K562 (cell line): ENCODE measurements around the gene PGM2. TPM values are rescaled to one million over a fixed set of nuclear protein-coding genes. Genes with fewer than 3 reads are reported as not detected.
A peak's percentile ranks its signal among the peaks of the same experiment; 100 is the strongest.

ENCODE experiments used
- ATAC-seq: fragments of 200-7000 bp; cut with Tn5 transposase; 3 replicates; pipeline ENCODE4 v1.9.1; 2020; ENCODE audit warnings: moderate library complexity
- BruUV-seq: library from RNA; stranded (reverse); fragments of 400-500 nt; replicated peaks from 2 replicates; lab custom pipeline; 2021; lab: Mats Ljungman, UMichigan
- CTCF ChIA-PET: fragments of 300-600 bp; formaldehyde crosslinking; extraction: SDS; loops from one replicate; lab custom pipeline; 2021; ENCODE audit warnings: low intra/inter-chr PET ratio; lab: Yijun Ruan, JAX
- POLR2A ChIA-PET: fragments of 300-600, 350-650 bp; sonication (Branson Sonifier 250); formaldehyde crosslinking; extraction: SDS; loops from one replicate; lab custom pipeline; 2021; ENCODE audit warnings: antibody characterized with exemption, inconsistent platforms; lab: Yijun Ruan, JAX
- DNase-seq, 4 experiments: peaks; one replicate each; pipeline versions ENCODE4 v3.0.0 to v3.0.0-alpha.2; 2011 to 2018; ENCODE audit warnings: low spot score in 3 of 4, mixed read lengths in 3 of 4; ENCODE audit errors: extremely low read depth in 1 of 4
- FAIRE-seq: peaks from 2 replicates; lab custom pipeline; 2011; peaks lifted over from hg19 to GRCh38; lab: Jason Lieb, UNC
- H2AFZ ChIP-seq: 2 replicates; pipeline ENCODE4 v1.6.0; 2011; ENCODE audit warnings: low read depth, low read length, control low read depth, inconsistent platforms
- H3K27ac ChIP-seq: fragments of 200-600 bp; 3 replicates; pipeline ENCODE4 v1.8.0; 2011; ENCODE audit warnings: low read depth, mild to moderate bottlenecking, control low read depth, inconsistent platforms, low read length, moderate library complexity, mixed read lengths; ENCODE audit errors: extremely low read depth
- H3K27me3 ChIP-seq, 2 experiments: fragments of 300-600 bp in 1 of 2; 2 replicates in 1 of 2; 3 replicates in 1 of 2; pipeline versions ENCODE4 v1.6.0 to v1.8.0; 2011; ENCODE audit warnings: inconsistent platforms in 2 of 2, low read length in 2 of 2, mild to moderate bottlenecking in 1 of 2, mixed read lengths in 1 of 2, moderate library complexity in 1 of 2; ENCODE audit not compliant: control insufficient read depth in 2 of 2, insufficient read depth in 2 of 2
- H3K36me3 ChIP-seq: fragments of 300-600 bp; 3 replicates; pipeline ENCODE4 v1.8.0; 2011; ENCODE audit warnings: mild to moderate bottlenecking, low read length, inconsistent platforms; ENCODE audit not compliant: control insufficient read depth, insufficient read depth
- H3K4me1 ChIP-seq, 2 experiments: fragments of 200-600 bp in 1 of 2; replicated peaks in 1 of 2; 2 replicates in 1 of 2; 3 replicates in 1 of 2; pipeline versions ENCODE4 v1.5.1 to v1.8.0; 2011; ENCODE audit warnings: inconsistent platforms in 2 of 2, low read length in 2 of 2, mild to moderate bottlenecking in 1 of 2, mixed read lengths in 1 of 2, moderate library complexity in 1 of 2; ENCODE audit not compliant: control insufficient read depth in 2 of 2, insufficient read depth in 2 of 2
- H3K4me2 ChIP-seq: 2 replicates; pipeline ENCODE4 v1.6.1; 2011; ENCODE audit warnings: low read length, control low read depth, inconsistent platforms, mixed read lengths; ENCODE audit not compliant: insufficient read depth
- H3K4me3 ChIP-seq: fragments of 200-600 bp; sonication (generic), shearing (Covaris generic); 2 replicates; pipeline ENCODE4 v1.5.1; 2016; ENCODE audit warnings: control low read depth, inconsistent platforms
- H3K79me2 ChIP-seq: fragments of 200-600 bp; 3 replicates; pipeline ENCODE4 v1.8.0; 2011; ENCODE audit warnings: low read length, inconsistent platforms; ENCODE audit not compliant: control insufficient read depth, insufficient read depth
- H3K9ac ChIP-seq, 2 experiments: 2 replicates each; pipeline versions ENCODE4 v1.6.0 to v1.6.1; 2011; ENCODE audit warnings: low read depth in 2 of 2, low read length in 2 of 2, control low read depth in 1 of 2, inconsistent platforms in 1 of 2, mild to moderate bottlenecking in 1 of 2, mixed read lengths in 1 of 2; ENCODE audit not compliant: insufficient read depth in 1 of 2
- H3K9me1 ChIP-seq: one replicate; pipeline ENCODE4 v1.6.0; 2011; ENCODE audit warnings: inconsistent platforms, mild to moderate bottlenecking, low read length, moderate library complexity; ENCODE audit not compliant: control insufficient read depth, insufficient read depth
- H3K9me3 ChIP-seq: replicated peaks from 2 replicates; pipeline ENCODE4 v1.5.1; 2011; ENCODE audit warnings: low read depth, low read length, inconsistent platforms; ENCODE audit not compliant: control insufficient read depth, insufficient read depth
- H4K20me1 ChIP-seq: replicated peaks from 2 replicates; pipeline ENCODE4 v1.6.1; 2011; ENCODE audit warnings: low read length, inconsistent platforms, mixed read lengths; ENCODE audit not compliant: control insufficient read depth, insufficient read depth
- SPI1 ChIP-seq: IDR thresholded peaks from 2 replicates; pipeline ENCODE4 v1.6.1; 2011; ENCODE audit warnings: low read depth, low read length, control low read depth, borderline replicate concordance
- YY1 ChIP-seq, 3 experiments: IDR thresholded peaks; 2 replicates each; pipeline ENCODE4 v1.6.1; 2011; ENCODE audit warnings: low read length in 2 of 3, mild to moderate bottlenecking in 2 of 3, moderate library complexity in 2 of 3, borderline replicate concordance in 1 of 3, control low read depth in 1 of 3, low read depth in 1 of 3; ENCODE audit not compliant: insufficient read depth in 3 of 3, insufficient replicate concordance in 2 of 3, control insufficient read depth in 1 of 3, insufficient read length in 1 of 3; ENCODE audit errors: extremely low read depth in 1 of 3
- WGBS: fragments of 100-300 bp; shearing (Covaris generic); methylation state at CpG from one replicate; pipeline ENCODE4 v1.1.6; 2016; ENCODE audit warnings: low coverage, mixed read lengths; ENCODE audit not compliant: insufficient coverage; ENCODE audit errors: missing lambda C conversion rate; 5-methylcytosine and 5-hydroxymethylcytosine counted together
- in situ Hi-C: fragments of 300-500 bp; cut with MboI; formaldehyde crosslinking; loops from 4 replicates; pipeline ENCODE4 v1.15.0; 2018; ENCODE audit warnings: inconsistent platforms, mixed read lengths
- intact Hi-C: fragments of 100-400 bp; cut with micrococcal nuclease; formaldehyde crosslinking; loops from 2 replicates; pipeline ENCODE4 v1.14.2; 2022
- polyA plus RNA-seq, 8 experiments: library from polyadenylated mRNA; depleted of rRNA in 4 of 8; stranded (reverse) in 5 of 8; unstranded in 3 of 8; fragments of >200 nt; fragmentation: Nextera tagmentation in 2 of 8; fragmentation: Illumina TruSeq in 1 of 8; extraction: Ambion mirVana in 2 of 8; extraction: Trizol in 1 of 8; gene quantifications; 2 replicates each; pipeline versions ENCODE4 v1.2.1 to v1.2.3, GENCODE V29; 2011 to 2014; ENCODE audit warnings: inconsistent platforms in 1 of 8, missing spikeins in 1 of 8
- total RNA-seq, 7 experiments: library from RNA; depleted of rRNA in 6 of 7; stranded (reverse); fragments of >200 nt in 6 of 7; fragmentation: Illumina TruSeq in 2 of 7; extraction: Trizol in 2 of 7; gene quantifications; 2 replicates each; pipeline versions ENCODE4 v1.2.1 to v1.2.3, GENCODE V29; 2011 to 2021; ENCODE audit warnings: low replicate concordance in 1 of 7
- TF ChIP-seq, protein P1 (sequence below): fragments of 250-450 bp; sonication (Bioruptor Pico); IDR thresholded peaks from 2 replicates; pipeline ENCODE4 v1.5.1; 2021; ENCODE audit warnings: mild to moderate bottlenecking

The PGM2 gene
- total and polyA plus RNA-seq, 9 of the 15 experiments (the other 6 are each of a cell fraction or from before 2014, with no cell fraction given): 15.2 to 77.3 (median 51.4) TPM

DNA sequence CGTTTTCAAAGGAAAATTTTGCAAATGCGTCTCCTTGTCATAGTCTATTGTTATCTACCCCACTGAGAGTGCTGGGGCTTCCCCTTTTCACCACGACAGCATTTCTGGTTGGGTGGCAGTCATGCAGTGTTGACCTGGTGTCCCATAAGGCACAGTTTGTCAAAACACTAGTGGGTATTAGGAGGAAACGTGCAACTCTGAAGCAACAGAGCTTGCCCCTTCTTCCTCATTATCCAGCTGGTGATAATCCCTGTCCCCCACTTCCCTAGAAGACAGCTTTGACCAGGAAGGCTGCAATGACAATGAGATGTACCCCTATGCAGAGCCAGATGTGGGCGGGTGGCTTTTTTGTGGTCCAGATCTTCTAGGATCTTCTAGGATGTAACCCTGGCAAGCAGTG lies 66.2 kb downstream of the PGM2 start:
- no TSS peak for BruUV-seq
- Histone ChIP-seq H2AFZ (no peak overlapping the region), H3K36me3 (no peaks in the 10 kb centered on the region), H3K27me3 (peaks cover 12 to 45% of the 10 kb centered on the region in 2 experiments; a peak in 3 of 5 replicates), H4K20me1 (no peaks in the 10 kb centered on the region), H3K4me3 (no peak overlapping the region), H3K9ac (no peak overlapping the region), H3K9me1 (no peaks in the 10 kb centered on the region), H3K9me3 (no peaks in the 10 kb centered on the region), H3K79me2 (no peaks in the 10 kb centered on the region), H3K4me2 (no peak overlapping the region), H3K27ac (no peak overlapping the region), H3K4me1 (peaks cover 0 to 12% of the 10 kb centered on the region in 2 experiments; a peak in 2 of 5 replicates)
- POLR2A ChIA-PET: no interaction called here
- in situ Hi-C loops: no loop called here
- no peak for FAIRE-seq
- intact Hi-C loops: no loop called here
- no peak for DNase-seq
- WGBS: 3% methylated on average over 5 of the region's 5 CpGs
- ATAC-seq: no peak
- TF ChIP-seq, protein P1, sequence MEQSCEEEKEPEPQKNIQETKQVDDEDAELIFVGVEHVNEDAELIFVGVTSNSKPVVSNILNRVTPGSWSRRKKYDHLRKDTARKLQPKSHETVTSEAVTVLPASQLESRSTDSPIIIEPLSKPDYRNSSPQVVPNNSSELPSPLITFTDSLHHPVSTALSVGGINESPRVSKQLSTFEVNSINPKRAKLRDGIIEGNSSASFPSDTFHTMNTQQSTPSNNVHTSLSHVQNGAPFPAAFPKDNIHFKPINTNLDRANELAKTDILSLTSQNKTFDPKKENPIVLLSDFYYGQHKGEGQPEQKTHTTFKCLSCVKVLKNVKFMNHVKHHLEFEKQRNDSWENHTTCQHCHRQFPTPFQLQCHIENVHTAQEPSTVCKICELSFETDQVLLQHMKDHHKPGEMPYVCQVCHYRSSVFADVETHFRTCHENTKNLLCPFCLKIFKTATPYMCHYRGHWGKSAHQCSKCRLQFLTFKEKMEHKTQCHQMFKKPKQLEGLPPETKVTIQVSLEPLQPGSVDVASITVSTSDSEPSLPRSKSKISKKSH (CRISPR knock-in tag): no peak
- TF ChIP-seq YY1 (IDR thresholded peaks at IDR 0.05; ENCODE audit: borderline replicate concordance in 1 of 3, control insufficient read depth in 1 of 3, extremely low read depth in 1 of 3, insufficient read depth in 3 of 3, insufficient read length in 1 of 3, insufficient replicate concordance in 2 of 3, low read depth in 1 of 3, low read length in 2 of 3): no peak
- peak; percentile 37; the same call in 1 of the 2 replicates for TF ChIP-seq SPI1
- CTCF ChIA-PET: no interaction called here
